ENCODE measurements around the gene UNK. TPM values are rescaled to one million over a fixed set of nuclear protein-coding genes. Genes with fewer than 3 reads are reported as not detected.

The UNK gene
- total and polyA plus RNA-seq, 2 of the 13 experiments (the other 11 are each of a cell fraction or from before 2014, with no cell fraction given), result 31.6 to 33.0 TPM

DNA sequence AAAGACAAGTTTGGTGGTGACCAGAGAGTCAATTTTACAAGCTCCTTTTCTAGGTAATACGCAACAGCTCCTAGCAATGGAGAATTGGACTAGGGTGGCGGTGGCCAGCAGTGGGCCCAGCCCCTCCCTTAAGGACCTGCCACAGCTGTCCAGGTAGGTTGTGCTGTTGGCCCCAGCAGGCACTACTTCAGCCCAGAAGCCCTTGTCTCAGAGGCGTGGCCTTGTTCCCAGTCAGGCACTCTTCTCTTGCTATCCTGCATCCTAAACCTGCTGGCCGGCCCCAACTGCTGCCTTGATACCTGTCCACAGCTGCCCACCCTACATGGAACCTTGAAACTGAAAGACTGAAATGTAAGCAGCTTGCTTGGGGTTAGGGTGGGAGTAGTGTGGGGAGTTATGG lies 18.6 kb upstream of the UNK start (continued):
- TF ChIP-seq, protein P1, sequence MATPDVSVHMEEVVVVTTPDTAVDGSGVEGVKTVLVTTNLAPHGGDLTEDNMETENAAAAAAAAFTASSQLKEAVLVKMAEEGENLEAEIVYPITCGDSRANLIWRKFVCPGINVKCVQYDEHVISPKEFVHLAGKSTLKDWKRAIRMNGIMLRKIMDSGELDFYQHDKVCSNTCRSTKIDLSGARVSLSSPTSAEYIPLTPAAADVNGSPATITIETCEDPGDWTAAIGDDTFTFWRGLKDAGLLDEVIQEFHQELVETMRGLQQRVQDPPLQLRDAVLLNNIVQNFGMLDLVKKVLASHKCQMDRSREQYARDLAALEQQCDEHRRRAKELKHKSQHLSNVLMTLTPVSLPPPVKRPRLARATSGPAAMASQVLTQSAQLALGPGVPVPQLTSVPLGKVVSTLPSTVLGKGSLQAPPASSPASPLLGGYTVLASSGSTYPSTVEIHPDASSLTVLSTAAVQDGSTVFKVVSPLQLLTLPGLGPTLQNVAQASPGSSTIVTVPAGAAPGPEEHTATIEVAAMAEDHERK (CRISPR knock-in tag; IDR thresholded peaks at IDR 0.05; ENCODE audit: low read depth), result no peak
- TF ChIP-seq ZBTB38 (CRISPR knock-in tag; IDR thresholded peaks at IDR 0.05), result 0 out of 2 replicates have a peak, but pooled peaks have one; percentile 3
- peak; percentile 41; the same call in 1 of the 2 replicates for TF ChIP-seq ZNF891 (CRISPR knock-in tag; IDR thresholded peaks at IDR 0.05)
- TF ChIP-seq, protein P2, sequence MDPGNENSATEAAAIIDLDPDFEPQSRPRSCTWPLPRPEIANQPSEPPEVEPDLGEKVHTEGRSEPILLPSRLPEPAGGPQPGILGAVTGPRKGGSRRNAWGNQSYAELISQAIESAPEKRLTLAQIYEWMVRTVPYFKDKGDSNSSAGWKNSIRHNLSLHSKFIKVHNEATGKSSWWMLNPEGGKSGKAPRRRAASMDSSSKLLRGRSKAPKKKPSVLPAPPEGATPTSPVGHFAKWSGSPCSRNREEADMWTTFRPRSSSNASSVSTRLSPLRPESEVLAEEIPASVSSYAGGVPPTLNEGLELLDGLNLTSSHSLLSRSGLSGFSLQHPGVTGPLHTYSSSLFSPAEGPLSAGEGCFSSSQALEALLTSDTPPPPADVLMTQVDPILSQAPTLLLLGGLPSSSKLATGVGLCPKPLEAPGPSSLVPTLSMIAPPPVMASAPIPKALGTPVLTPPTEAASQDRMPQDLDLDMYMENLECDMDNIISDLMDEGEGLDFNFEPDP (CRISPR knock-in tag; conservative IDR thresholded peaks at IDR 0.05), result no peak
- no peak for TF ChIP-seq HOXA7 (CRISPR knock-in tag; IDR thresholded peaks at IDR 0.05)
- no peak for TF ChIP-seq ZSCAN20 (CRISPR knock-in tag; IDR thresholded peaks at IDR 0.05; ENCODE audit: borderline replicate concordance)
- no peak for TF ChIP-seq ZKSCAN1 (IDR thresholded peaks at IDR 0.05; ENCODE audit: low read length)
- TF ChIP-seq GATAD1 (CRISPR knock-in tag; IDR thresholded peaks at IDR 0.05), result no peak
- TF ChIP-seq ZMYM3 (CRISPR knock-in tag; IDR thresholded peaks at IDR 0.05), result no peak
- 0 out of 2 replicates have a peak, but pooled peaks have one; percentile 16 for TF ChIP-seq ZFX (CRISPR knock-in tag; IDR thresholded peaks at IDR 0.05; ENCODE audit: low read depth)
- TF ChIP-seq MZF1 (CRISPR knock-in tag; IDR thresholded peaks at IDR 0.05; ENCODE audit: borderline replicate concordance), result no peak
- no peak for TF ChIP-seq ZNF274 (CRISPR knock-in tag; IDR thresholded peaks at IDR 0.05)
- TF ChIP-seq ZBTB8A (CRISPR knock-in tag; IDR thresholded peaks at IDR 0.05; ENCODE audit: borderline replicate concordance, low read depth), result no peak
- TF ChIP-seq TEAD2 (CRISPR knock-in tag; IDR thresholded peaks at IDR 0.05), result no peak
- no peak for TF ChIP-seq ZNF354B (CRISPR knock-in tag; IDR thresholded peaks at IDR 0.05)
- no peak for TF ChIP-seq KDM6A (CRISPR knock-in tag; IDR thresholded peaks at IDR 0.05; ENCODE audit: low read depth)
- TF ChIP-seq, protein P3, sequence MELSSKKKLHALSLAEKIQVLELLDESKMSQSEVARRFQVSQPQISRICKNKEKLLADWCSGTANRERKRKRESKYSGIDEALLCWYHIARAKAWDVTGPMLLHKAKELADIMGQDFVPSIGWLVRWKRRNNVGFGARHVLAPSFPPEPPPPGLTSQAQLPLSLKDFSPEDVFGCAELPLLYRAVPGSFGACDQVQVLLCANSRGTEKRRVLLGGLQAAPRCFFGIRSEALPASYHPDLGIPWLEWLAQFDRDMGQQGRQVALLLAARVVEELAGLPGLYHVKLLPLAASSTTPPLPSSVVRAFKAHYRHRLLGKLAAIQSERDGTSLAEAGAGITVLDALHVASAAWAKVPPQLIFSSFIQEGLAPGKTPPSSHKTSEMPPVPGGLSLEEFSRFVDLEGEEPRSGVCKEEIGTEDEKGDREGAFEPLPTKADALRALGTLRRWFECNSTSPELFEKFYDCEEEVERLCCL (CRISPR knock-in tag; IDR thresholded peaks at IDR 0.05; ENCODE audit: borderline replicate concordance), result no peak

Measured in HepG2 (cell line).